GM18499 (cell line): ENCODE data around the gene SCAPER.
A peak's percentile ranks its signal among the peaks of the same experiment; 100 is the strongest.
"Not testable (repeated sequence)": the region's sequence is repeated elsewhere in the genome, so short reads cannot be mapped to it uniquely, and the experiment has no call there.

Source experiments
- ATAC-seq: cut with Tn5 transposase; IDR thresholded peaks from one replicate; pipeline ENCODE4 v1.9.1; 2021; ENCODE audit warnings: moderate number of reproducible peaks; ENCODE audit not compliant: insufficient read depth, unreplicated experiment

The SCAPER gene

DNA sequence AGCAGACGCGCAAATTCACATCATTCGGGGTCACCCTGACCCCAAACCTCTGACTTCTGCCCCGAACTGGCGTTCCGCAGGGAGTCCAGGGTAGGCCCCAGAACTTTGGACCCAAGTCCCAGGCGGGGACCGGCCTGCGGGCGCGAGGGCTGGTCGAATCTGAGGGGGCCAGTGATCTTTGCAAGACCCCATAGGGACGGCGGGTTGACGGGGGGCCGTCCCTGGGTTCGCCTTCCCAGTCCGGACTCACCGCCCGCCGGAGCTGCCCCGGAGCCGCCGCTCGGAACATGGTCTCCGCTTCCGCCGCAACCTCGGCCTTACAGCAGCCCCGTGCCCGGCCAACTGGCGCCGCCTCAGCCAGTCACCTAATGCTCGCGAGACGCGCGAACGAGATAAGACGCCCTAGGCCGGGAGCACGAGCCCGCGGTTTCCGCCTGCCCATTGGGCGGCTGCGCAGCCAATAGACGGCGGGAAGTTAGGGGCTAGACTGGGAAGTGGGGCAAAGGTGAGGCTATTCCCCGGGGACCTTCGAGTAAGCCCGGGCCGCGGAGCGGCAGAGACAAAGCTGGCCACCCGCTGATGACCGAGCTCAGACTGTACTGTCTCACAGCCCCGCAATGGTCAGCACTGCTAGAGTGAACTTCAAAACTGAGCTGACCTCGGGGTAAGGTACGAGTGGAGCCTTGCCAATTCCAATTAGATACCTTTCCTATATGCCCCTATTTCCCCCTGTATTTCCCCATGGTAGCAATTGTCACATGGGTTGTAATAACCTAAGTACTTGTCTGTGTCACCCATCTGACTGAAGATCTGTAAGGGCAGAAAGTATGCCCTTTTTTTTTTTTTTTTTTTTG lies 593.8 kb downstream of the SCAPER start, which contains the start of gene ETFA:
TSS of gene ETFA (minus strand) at position 370 of the 854 bp plus-strand sequence. CDS start at position 289, 81 bp downstream.
- ATAC-seq, result peak; percentile 69

DNA sequence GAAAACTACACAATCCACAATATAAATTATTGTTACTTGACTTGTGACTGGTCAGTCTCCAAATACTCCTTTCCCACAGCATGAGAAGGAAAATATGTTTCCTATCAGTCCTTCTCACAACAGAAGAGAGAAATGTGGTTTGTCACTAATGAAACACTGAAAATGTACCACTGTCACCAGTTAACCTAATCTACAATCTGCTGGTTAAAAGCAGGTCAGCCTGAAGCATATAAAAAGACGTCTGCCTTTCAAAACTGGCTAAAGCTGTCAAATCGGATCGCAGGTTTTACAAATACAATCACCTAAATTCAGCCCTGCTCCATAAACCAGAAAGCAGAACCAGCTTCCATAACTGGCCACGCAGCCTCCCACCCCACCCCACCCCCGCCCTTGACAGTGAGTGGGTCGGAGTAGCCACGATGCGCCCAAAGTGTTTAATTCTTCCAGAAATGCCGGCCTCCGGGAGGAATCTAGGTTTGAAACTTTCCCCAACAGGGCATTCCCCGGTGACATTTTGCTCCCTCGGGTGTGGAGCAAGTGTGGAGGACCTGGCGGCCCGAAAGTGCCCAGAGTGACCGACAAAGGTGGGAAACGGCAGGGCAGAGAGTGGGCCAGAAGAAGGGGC lies 594.6 kb downstream of the SCAPER start:
- peak; percentile 6 for ATAC-seq

DNA sequence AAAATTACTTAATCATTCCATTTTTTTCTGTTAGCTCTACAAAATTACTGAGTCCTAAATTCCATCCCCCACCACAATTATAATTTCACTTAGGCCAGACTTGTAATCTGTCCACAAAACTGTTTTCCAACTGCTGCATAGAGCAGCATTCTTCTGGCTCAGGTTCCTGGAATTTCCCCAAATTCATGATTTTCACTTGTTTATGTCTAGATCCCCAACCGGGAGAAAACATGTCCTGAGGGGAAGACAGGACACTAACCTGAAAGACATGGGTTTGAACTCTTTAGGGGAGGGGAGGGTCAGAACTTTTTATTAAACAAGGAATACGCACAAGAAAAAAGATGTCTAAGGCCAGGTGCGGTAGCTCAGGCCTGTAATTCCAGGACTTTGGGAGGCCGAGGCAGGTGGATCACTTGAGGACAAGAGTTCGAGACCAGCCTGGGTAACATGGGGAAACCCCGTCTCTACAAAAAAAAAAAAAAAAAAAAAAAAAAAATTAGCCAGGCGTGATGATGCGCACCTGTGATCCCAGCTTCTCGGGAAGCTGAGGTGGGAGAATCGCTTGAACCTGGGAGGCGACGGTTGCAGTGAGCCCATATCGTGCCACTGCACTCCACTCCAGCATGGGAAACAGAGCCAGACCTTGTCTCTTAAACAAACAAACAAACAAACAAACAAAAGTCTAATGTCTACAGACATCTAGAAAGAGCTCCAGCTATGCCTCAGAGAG lies 595.4 kb downstream of the SCAPER start:
- ATAC-seq, result no peak

DNA sequence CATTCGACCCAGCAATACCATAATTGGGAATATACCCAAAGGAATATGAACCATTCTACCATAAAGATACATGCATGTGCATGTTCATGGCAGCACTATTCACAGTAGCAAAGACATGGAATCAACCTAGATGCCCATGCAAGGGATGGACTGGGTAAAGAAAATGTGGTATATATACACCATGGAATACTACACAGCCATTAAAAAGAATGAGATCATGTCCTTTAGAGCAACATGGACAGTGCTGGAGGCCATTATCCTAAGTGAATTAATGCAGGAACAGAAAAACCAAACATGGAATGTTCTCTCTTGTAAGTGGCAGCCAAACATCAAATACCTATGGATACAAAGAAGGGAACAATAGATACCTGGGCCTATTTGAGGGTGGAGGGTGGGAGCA lies 601.2 kb downstream of the SCAPER start:
- ATAC-seq, result no peak

DNA sequence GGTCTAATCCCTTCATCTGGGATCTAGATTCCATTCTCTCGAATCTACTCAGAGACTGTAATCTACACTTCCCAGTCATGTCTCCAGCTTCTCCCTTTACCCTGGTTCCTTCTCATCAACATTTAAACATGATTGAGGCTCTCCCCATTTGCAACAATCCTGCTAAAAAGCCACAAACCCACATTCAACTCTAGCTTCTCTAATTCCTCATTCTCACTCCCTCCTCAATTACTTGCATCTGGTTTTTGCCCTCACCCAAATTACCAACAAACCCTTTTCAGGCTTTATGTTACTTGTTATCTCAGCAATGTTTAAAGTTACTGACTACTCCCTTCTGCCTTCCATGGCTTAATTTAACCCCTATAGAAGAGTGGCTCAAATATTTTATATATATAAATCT lies 605.4 kb downstream of the SCAPER start:
- ATAC-seq, result no peak

DNA sequence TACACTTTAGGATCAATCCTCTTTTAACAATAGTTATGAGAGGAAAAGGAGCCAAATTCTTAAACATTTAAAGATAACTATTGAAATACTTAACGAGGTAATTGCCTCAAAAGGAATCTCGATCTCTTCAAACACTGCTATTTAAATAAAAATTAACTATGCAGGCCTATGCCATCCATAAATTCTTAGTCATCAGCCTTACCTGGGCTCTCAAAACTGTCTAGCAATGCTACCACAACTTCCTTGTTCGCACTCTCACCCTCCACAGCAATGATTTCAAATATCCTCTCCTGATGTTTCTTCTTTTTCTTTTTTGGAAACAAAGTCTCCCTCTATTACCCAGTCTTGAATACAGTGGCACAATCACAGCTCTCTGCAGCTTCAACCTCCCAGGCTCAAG lies 606.2 kb downstream of the SCAPER start:
- ATAC-seq, result no peak

DNA sequence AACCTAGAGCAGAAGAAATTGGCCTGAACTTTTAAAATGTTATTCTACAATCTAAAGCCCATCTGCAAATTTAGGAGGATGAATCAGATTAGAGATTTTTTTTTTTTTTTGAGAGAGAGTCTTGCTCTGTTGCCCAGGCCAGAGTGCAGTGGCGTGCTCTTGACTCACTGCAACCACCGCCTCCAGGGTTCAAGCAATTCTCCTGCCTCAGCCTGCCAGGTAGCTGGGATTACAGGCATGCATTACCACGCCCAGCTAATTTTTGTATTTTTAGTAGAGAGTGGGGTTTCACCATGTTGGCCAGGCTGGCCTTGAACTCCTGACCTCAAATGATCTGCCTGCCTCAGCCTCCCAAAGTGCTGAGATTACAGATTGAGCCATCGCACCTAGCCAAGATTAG lies 607.2 kb downstream of the SCAPER start:
- ATAC-seq, result not testable (repeated sequence)
